GM11168 (cell line): Measurements from ENCODE around the gene SF3B5.
"Not testable (repeated sequence)": the region's sequence is repeated elsewhere in the genome, so short reads cannot be mapped to it uniquely, and the experiment has no call there.

Experiments
- in situ Hi-C: fragments of 300-500 bp; cut with MboI; formaldehyde crosslinking; loops from one replicate; pipeline ENCODE4 v1.12.0; 2022; ENCODE audit warnings: low sequenced_read_pairs; ENCODE audit not compliant: unreplicated experiment

Gene SF3B5

DNA sequence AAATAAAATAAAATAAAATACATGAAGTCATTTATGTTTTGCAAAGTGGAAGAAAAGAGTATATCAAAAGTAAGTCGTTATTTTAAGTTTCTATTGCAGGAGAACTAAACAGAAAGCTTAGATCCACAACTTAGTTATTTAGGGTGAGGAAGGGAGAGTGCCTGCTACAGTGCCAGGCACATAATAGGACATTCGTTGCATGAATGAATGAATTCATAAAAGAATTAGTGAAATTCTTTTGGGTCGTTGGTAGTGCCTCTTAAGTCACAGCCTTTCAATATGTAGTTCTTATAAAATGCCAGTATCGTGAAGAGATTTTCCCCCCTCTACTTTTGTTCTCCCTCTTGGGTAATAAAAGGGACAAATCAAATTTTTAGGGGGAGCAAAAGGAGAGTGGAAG is 29.1 kb downstream of the SF3B5 start:
- in situ Hi-C loops = no loop called here

DNA sequence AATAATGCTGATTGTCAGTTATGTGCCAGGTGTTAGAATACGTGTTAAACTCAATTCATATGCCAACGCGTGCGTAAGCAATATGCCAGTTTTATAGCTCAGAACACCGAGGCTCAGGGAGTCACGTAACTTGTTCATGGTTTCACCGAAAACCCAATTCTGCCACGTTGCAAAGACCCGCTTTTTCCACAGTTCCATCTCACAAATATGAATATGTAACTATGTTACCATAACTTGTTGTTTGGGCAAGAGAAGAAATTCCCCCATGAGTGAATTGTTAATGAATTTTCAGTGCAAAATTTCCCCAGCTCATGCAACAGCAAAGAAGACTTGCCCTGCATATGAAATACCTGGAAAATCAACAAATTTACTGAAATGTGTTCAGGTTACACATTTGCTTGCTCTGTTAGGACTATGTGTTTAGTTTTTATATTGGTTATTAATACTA is 30.1 kb downstream of the SF3B5 start:
- in situ Hi-C loops = no loop called here

DNA sequence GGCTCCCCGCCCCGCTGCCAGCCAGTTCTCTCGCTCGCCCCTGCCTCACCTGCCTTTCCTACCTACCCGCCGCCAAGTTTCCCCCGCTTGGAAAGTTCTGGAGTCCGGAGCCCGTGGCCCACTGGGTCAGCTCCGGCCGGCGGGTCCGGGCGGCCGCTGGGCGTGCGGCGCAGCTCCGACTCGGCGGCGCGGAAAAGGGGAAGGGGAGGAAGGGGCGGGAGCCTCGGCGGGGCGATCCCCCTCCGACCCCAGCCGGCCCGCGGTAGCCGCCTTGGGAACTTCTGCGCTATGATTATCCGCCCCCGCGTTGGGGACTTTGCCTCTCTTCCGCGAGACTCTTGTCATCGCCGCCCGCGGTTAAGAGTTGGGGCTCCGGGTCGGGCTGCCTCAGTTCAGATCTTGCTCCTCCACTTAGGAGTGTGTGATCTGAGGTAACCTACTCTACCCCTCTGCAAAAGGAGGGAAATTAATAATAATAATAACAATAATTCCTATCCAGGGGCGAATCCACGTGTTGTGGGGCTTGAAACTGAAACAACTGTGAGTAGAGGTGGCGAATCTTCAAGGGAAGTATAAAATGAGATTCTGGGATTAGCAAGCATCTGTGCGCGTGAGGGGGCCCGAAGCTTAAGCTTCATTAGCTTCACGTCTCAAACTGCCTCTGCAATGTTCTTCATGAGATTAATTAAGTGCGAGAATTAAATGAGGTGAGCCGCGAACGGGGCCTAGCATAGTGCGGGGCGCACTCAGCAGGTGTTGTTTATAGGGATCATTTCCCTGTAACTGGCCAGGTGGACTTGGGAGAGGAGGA is 30.8 kb downstream of the SF3B5 start:
- in situ Hi-C loops = no loop called here

GRCh38 chr6:144063744-144064401 is 31.5 kb downstream of the SF3B5 start:
- in situ Hi-C loops = no loop called here

DNA sequence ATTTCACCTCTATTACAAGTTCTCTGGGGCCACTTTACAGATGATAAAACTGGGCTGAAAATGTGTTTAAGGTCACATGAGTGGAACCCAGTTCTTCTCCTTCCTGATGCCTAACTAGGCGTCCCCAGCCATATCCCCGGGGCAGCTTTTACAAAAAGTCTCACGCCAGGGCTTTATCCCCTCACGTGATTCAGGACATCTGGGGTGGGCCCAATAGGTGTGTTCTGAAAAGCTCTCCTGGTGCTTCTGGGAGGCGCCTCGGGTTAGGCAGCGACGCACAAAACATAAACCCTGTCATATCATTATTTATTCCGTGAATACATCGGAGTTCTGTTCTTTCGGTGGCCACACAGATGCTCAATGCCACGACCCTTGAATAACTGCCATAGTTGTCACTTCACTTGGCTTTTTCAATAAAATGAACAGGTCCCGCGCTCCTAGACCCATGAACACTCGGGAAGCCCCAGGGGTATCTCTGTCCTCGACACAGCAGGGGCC is 32.1 kb downstream of the SF3B5 start:
- in situ Hi-C loops = no loop called here

DNA sequence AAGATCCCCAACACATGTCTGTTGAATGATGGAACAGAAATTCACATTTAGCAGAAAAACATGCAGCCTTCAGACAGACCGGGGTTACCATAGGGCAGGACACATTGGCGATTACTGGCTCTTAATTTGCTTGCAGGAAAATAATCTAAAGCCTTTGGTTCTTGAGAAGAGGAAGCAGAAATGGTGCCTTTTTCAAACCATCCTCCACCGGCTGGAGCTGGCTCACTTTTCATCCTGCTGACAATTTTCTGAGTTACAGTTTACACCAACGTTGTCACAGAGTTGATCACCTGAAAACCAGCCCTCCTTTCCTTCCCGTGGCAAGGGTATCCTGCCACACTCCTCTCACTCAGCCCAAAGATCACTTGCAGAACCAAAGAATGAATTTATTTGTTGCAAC is 32.6 kb downstream of the SF3B5 start:
- in situ Hi-C loops = no loop called here

- in situ Hi-C loops = no loop called here
Measured at GRCh38 chr6:144059139-144059538, 36.2 kb downstream of the SF3B5 start.

- in situ Hi-C loops = no loop called here
Measured at GRCh38 chr6:144055121-144055931, 40.0 kb downstream of the SF3B5 start.

- in situ Hi-C loops = no loop called here
Measured at GRCh38 chr6:144053601-144054000, 41.8 kb downstream of the SF3B5 start.

DNA sequence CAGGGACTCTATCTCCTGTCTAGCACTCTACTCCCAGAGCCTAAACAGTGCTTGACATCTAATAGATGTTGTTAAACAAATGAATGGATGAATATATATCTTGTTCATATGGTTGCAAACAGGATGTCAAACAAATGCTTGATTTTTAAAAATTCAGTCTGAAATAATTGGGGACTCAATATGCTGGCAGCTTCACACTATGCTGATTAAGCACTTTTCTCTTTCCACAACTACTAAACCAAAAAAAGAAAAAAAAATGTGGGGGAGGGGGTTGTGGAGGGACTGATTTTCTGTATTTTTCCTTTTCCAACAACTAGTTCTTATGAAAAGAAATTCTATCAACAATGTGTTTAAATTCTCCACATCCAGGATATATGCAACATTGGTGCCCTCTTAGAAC is 42.9 kb downstream of the SF3B5 start:
- in situ Hi-C loops = no loop called here

DNA sequence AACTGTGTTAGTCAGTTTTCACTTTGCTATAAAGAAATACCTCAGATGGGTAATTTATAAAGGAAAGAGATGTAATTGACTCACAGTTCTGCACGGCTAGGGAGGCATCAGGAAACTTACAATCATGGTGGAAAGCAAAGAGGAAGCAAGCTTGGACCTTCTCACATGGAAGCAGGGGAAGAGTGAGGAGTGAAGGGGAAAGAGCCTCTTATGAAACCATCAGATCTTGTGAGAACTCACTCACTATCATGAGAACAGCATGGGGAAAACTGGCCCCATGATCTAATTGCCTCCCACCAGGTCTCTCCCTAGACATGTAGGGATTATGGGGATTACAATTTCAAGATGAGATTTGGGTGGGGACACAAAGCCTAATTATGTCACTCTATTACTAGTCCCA is 46.0 kb downstream of the SF3B5 start:
- in situ Hi-C loops = no loop called here

- in situ Hi-C loops = no loop called here
Measured at GRCh38 chr6:144047688-144048087, 47.7 kb downstream of the SF3B5 start.

DNA sequence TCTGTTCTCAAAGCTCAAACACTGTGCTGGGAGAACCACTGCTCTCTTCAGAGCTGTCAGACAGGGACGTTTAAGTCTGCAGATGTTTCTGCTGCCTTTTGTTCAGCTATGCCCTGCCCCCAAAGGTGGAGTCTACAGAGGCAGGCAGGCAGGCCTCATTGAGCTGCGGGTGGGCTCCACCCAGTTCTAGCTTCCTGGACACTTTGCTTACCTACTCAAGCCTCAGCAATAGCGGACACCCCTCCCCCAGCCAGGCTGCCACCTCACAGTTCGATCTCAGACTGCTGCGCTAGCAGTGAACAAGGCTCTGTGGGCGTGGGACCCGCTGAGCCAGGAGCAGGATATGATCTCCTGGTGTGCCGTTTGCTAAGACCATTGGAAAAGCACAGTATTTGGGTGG is 48.7 kb downstream of the SF3B5 start:
- in situ Hi-C loops = not testable (repeated sequence)

DNA sequence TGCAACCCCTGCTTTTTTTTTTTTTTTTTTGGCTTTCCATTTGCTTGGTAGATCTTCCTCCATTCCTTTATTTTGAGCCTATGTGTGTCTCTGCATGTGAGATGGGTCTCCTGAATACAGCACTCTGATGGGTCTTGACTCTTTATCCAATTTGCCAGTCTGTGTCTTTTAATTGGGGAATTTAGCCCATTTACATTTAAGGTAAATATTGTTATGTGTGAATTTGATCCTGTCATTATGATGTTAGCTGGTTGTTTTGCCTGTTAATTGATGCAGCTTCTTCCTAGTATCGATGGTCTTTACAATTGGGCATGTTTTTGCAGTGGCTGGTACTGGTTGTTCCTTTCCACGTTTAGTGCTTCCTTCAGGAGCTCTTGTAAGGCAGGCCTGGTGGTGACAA is 50.4 kb downstream of the SF3B5 start:
- in situ Hi-C loops = not testable (repeated sequence)
